NCI-H1436 treated with DMSO at 0.1 percent for 48 hours (cell line): ENCODE data around the gene SSX2B.
"Not testable (repeated sequence)": the region's sequence is repeated elsewhere in the genome, so short reads cannot be mapped to it uniquely, and the experiment has no call there.

ENCODE experiments used
- DNase-seq: peaks from one replicate; lab custom pipeline; 2025; lab: John Stamatoyannopoulos, UW

Gene SSX2B, protein sequence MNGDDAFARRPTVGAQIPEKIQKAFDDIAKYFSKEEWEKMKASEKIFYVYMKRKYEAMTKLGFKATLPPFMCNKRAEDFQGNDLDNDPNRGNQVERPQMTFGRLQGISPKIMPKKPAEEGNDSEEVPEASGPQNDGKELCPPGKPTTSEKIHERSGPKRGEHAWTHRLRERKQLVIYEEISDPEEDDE

DNA sequence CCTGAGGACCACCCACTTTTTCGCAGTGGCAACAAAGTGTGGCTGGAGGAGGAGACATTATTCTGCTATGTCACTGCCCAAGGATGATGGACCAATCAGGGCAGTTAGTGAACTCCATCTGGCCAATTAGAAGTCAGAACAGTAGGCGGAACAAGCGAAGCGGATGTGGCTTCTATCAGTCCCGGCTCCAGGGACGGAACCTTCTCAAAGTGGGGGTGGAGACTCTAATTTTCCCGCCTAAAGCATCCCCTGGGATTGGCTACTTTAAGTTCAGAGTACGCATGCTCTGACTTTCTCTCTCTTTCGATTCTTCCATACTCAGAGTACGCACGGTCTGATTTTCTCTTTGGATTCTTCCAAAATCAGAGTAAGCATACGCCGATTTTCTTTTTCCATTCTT lies at the start of gene SSX2B:
SSX2B (plus strand) TSS at position 301 of the 400 bp plus-strand sequence. CDS start 1,429 bp downstream, outside the sequence.
- DNase-seq: not testable (repeated sequence)

DNA sequence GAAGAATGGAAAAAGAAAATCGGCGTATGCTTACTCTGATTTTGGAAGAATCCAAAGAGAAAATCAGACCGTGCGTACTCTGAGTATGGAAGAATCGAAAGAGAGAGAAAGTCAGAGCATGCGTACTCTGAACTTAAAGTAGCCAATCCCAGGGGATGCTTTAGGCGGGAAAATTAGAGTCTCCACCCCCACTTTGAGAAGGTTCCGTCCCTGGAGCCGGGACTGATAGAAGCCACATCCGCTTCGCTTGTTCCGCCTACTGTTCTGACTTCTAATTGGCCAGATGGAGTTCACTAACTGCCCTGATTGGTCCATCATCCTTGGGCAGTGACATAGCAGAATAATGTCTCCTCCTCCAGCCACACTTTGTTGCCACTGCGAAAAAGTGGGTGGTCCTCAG lies 44.0 kb upstream of the SSX2B start, which contains the start of gene SSX2:
SSX2 (minus strand) TSS at position 101 of the 400 bp plus-strand sequence. CDS start 1,429 bp downstream, outside the sequence.
- DNase-seq: not testable (repeated sequence)

DNA sequence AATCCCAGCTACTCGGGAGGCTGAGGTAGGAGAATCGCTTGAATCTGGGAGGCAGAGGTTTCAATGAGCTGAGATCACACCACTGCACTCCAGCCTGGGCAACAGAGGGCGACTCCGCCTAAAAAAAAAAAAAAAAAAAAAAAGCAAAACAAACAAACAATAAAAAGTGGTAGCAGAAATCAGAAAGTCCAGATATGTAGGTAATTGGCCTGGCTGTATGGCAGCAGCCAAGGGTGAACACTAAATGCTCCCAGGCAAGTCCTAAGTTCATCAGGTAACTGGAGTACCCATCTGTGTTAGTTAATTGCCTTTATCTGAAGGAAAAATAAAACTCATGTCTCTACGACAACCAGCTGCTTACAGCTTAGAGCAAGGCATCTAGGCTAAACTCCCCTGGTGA lies 14.9 kb downstream of the SSX2B start:
- not testable (repeated sequence) for DNase-seq

DNA sequence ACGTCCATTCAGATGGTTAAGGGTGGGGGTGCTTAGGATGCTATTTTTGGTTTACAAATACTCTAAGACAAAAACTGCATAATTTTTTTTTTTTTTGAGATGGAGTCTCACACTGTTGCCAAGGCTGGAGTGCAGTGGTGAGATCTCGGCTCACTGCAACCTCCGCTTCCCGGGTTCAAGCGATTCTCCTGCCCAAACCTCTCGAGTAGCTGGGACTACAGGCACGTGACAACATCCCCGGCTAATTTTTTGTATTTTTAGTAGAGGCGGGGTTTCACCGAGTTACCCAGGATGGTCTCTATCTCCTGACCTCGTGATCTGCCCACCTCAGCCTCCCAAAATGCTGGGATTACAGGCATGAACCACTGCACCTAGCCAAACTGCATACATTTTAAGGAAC lies 22.5 kb downstream of the SSX2B start:
- DNase-seq: not testable (repeated sequence)

DNA sequence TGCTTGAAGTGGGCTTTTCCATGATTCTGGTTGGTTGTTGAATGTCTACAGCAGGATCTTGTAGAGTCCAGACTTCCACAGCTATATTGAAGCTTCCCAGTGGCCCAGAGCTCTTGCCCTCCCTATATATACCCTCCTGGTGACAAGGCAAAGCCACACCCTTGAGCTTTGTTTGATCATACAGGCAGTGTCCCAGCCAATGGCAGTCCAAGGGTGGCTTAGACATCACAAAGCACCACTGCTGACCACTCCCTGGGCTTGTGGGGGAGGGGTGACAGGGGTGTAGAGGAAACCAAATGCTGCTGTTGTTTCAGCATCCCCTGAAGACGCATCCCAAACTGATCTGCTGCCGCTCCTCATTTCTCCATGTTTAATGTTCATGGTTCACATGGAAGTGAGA lies 46.3 kb downstream of the SSX2B start, which contains the start of gene SPANXN5:
SPANXN5 (minus strand) TSS at position 101 of the 400 bp plus-strand sequence; CDS start at position 22, 79 bp downstream.
- DNase-seq: not testable (repeated sequence)

DNA sequence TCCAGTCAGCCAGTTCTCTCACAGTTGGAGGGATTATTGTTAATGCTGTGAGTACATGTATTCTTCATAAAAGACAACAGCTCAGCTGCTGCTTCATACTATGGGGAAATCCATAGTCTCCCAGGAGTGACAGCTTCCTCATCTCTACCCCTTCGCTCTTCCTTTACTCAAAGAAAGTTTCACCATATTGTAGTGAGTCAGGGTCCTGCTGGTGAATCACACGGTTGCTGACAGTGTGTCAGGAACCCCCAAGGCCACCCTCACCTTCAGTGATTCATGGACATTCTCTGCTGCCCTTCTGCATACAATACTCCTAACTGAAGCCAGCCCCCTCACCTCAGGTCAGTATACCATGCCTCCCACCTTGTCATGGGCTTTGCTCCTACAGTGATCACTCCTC lies 53.8 kb downstream of the SSX2B start:
- not testable (repeated sequence) for DNase-seq
